HG03571 (cell line): Measurements from ENCODE around the gene SLFN12L.
"Not testable (repeated sequence)": the region's sequence is repeated elsewhere in the genome, so short reads cannot be mapped to it uniquely, and the experiment has no call there.

Experiments
- ATAC-seq: cut with Tn5 transposase; IDR thresholded peaks from one replicate; pipeline ENCODE4 v1.9.1; 2021; ENCODE audit not compliant: unreplicated experiment

Gene SLFN12L

GRCh38 chr17:35537601-35538141 lies at the start of gene SLFN12L:
TSS of gene SLFN12L (minus strand) at chr17:35537678. CDS start at chr17:35522364, 15,314 bp downstream.
- no peak for ATAC-seq

GRCh38 chr17:35586569-35587073 lies 49.1 kb upstream of the SLFN12L start:
- ATAC-seq, result peak; percentile 3

GRCh38 chr17:35584061-35584460 lies 46.6 kb upstream of the SLFN12L start:
- no peak for ATAC-seq

GRCh38 chr17:35578929-35579432 lies 41.5 kb upstream of the SLFN12L start:
- no peak for ATAC-seq

- ATAC-seq, result peak; percentile 84
These were observed 40.9 kb upstream of the SLFN12L start, which contains the start of gene PEX12 for GRCh38 chr17:35578197-35578928. TSS of gene PEX12 (minus strand) at chr17:35578571. CDS start at chr17:35578021, 550 bp downstream.

- ATAC-seq, result no peak
These were observed 40.3 kb upstream of the SLFN12L start for GRCh38 chr17:35577830-35578196.

- no peak for ATAC-seq
These were observed 38.3 kb upstream of the SLFN12L start for GRCh38 chr17:35575759-35576158.

- ATAC-seq, result no peak
These were observed 31.9 kb upstream of the SLFN12L start for GRCh38 chr17:35569405-35569804.

- ATAC-seq, result no peak
These were observed 31.1 kb upstream of the SLFN12L start for GRCh38 chr17:35568561-35568960.

- ATAC-seq, result no peak
These were observed 29.5 kb upstream of the SLFN12L start for GRCh38 chr17:35566968-35567367.

GRCh38 chr17:35563181-35563580 lies 25.7 kb upstream of the SLFN12L start:
- not testable (repeated sequence) for ATAC-seq

- no peak for ATAC-seq
These were observed 23.2 kb upstream of the SLFN12L start, which contains the start of gene SLFN14 for GRCh38 chr17:35560703-35561102. TSS of gene SLFN14 (minus strand) at chr17:35560819. CDS start at chr17:35558062, 2,757 bp downstream.

- no peak for ATAC-seq
These were observed 22.2 kb upstream of the SLFN12L start for GRCh38 chr17:35559495-35560210.

GRCh38 chr17:35557353-35557752 lies 19.9 kb upstream of the SLFN12L start:
- ATAC-seq, result no peak

- no peak for ATAC-seq
These were observed 18.2 kb upstream of the SLFN12L start for GRCh38 chr17:35555691-35556090.

GRCh38 chr17:35554668-35555067 lies 17.2 kb upstream of the SLFN12L start:
- ATAC-seq, result no peak

GRCh38 chr17:35553310-35553709 lies 15.8 kb upstream of the SLFN12L start:
- no peak for ATAC-seq

GRCh38 chr17:35548978-35549377 lies 11.5 kb upstream of the SLFN12L start:
- ATAC-seq, result no peak

- no peak for ATAC-seq
These were observed 10.8 kb upstream of the SLFN12L start for GRCh38 chr17:35548208-35548810.

- no peak for ATAC-seq
These were observed 9.0 kb upstream of the SLFN12L start for GRCh38 chr17:35546487-35546886.

- ATAC-seq, result no peak
These were observed 7.7 kb upstream of the SLFN12L start for GRCh38 chr17:35545150-35545549.
